ENCODE results near the gene RAB11A.
A peak's percentile ranks its signal among the peaks of the same experiment; 100 is the strongest.

Gene RAB11A

DNA sequence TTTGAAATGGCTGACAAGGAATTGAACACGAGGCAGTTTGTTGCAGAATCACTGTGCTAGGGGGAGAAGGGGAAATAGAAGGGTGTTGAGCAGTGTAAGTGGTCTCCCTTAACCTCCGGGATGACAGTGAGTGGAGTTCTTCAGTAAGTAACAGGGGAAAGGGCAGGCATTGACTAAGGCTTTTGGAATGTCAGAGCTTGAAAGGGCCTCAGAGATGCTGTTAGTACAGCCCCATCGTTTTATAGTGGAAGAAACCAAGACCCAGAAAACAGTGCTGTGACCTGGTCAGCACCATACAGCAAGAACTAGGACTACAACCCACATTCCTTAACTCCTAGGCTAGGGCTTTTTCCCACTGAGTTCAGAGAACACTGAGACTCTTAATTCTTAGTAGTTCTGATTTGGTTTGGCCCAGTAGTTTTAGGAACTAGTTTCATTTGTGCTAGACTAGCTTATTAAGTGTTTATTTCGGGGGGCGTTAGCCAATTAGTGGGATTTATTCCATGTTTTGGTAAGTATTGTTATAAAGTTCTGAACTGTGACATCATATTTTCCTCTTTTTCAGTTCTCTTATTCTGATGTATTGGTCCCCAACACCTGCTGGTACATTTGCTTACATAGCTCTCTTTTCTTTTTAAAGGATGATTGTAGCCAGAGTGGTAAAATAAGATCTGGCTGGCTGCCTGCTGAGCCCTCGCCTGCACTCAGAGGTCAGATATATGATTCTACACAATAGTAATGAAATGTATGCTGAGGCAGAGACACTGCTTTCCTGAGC lies 34.2 kb downstream of the RAB11A start:
- no peak overlapping the region for H3K4me3 Mint-ChIP-seq
- DNase-seq (ENCODE audit: low spot score in 2 of 2) (no peak), ATAC-seq (replicated peaks; ENCODE audit: extremely low read depth, poor library complexity, severe bottlenecking) (no peak)
- no peak overlapping the region for H3K27ac Mint-ChIP-seq (ENCODE audit: low read depth)
- H3K9me3 Mint-ChIP-seq = no peaks in the 10 kb centered on the region
- no peaks in the 10 kb centered on the region for H3K27me3 Mint-ChIP-seq
- peaks cover 7% of the 10 kb centered on the region for H3K36me3 Mint-ChIP-seq (ENCODE audit: insufficient read depth)
- H3K4me1 Mint-ChIP-seq = peaks cover 5% of the 10 kb centered on the region

DNA sequence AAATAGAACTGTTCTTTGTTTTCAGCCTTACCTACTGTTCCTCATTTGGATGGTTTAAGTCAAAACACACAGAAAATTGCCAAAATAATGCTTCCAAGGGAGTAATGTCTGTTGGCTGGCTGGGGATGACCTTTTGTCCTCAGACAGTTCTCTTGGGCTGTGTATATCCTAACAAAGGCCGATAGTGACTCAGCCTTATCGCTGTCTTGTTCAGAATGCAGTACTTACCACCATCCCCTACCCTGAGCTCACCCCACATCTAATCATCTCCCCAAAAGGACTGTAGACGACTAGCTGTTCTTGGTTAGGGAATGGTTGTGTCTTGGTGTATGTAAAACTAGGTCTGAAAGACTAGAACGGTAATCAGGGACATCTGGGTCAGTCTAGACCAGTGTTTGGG lies 35.0 kb downstream of the RAB11A start:
- no peaks in the 10 kb centered on the region for H3K27me3 Mint-ChIP-seq
- no peak for ATAC-seq (replicated peaks; ENCODE audit: extremely low read depth, poor library complexity, severe bottlenecking)
- no peak for DNase-seq (ENCODE audit: low spot score in 2 of 2)
- H3K36me3 Mint-ChIP-seq (ENCODE audit: insufficient read depth) = peaks cover 8% of the 10 kb centered on the region
- no peaks in the 10 kb centered on the region for H3K9me3 Mint-ChIP-seq
- peaks cover 5% of the 10 kb centered on the region for H3K4me1 Mint-ChIP-seq
- no peak overlapping the region for H3K27ac Mint-ChIP-seq (ENCODE audit: low read depth)
- H3K4me3 Mint-ChIP-seq = no peak overlapping the region

DNA sequence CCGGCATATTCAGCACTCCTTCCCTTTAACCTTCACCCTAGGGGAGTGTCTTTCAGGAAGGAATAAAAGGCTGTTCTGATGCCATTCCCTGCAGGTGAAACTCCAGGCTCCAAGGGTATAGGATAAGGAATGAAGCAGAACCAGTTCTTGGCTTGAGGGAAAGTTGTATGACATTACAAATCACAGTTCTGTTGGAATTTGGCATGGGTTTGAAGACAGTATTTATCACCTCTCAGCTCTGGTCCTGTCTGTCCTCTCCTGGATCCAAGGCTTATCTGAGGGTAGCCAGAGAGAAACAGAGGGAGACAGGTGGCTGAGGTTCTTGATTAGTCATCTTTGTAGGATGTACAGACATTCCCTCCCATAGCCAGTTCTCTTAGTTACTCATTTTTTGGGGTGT lies 37.1 kb downstream of the RAB11A start:
- H3K4me1 Mint-ChIP-seq = peaks cover 5% of the 10 kb centered on the region
- no peaks in the 10 kb centered on the region for H3K9me3 Mint-ChIP-seq
- H3K27ac Mint-ChIP-seq (ENCODE audit: low read depth) = no peak overlapping the region

DNA sequence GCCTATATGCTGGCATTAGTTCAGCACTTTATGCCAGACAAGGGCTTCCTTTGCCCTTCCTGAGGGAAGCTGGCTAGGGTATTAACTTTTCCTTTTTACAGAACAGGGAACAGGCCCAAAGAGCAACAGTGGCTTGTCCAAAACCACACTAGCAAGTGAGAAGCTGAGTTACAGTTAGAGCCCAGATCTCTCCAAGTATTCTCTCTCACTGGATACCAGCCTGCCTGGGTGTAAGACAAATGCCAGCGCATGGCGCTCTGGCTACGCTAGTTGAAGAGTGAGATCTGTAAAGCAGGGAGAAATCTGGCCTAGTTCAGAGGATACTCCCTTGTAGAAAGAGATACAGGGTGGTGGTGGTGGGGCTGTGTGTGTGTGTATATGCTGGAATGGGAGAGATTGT lies 38.4 kb downstream of the RAB11A start:
- Mint-ChIP-seq H3K27ac (ENCODE audit: low read depth) (no peak overlapping the region), H3K36me3 (ENCODE audit: insufficient read depth) (peaks cover 5% of the 10 kb centered on the region), H3K9me3 (no peaks in the 10 kb centered on the region), H3K27me3 (no peaks in the 10 kb centered on the region), H3K4me1 (no peaks in the 10 kb centered on the region), H3K4me3 (no peak overlapping the region)
- DNase-seq (ENCODE audit: low spot score in 2 of 2) (no peak), ATAC-seq (replicated peaks; ENCODE audit: extremely low read depth, poor library complexity, severe bottlenecking) (no peak)

More for the DNA sequence above, 37.1 kb downstream of the RAB11A start:
- Mint-ChIP-seq H3K4me3 (no peak overlapping the region), H3K27me3 (no peaks in the 10 kb centered on the region), H3K36me3 (ENCODE audit: insufficient read depth) (peaks cover 7% of the 10 kb centered on the region)
- ATAC-seq (replicated peaks; ENCODE audit: extremely low read depth, poor library complexity, severe bottlenecking) (no peak), DNase-seq (ENCODE audit: low spot score in 2 of 2) (no peak)

DNA sequence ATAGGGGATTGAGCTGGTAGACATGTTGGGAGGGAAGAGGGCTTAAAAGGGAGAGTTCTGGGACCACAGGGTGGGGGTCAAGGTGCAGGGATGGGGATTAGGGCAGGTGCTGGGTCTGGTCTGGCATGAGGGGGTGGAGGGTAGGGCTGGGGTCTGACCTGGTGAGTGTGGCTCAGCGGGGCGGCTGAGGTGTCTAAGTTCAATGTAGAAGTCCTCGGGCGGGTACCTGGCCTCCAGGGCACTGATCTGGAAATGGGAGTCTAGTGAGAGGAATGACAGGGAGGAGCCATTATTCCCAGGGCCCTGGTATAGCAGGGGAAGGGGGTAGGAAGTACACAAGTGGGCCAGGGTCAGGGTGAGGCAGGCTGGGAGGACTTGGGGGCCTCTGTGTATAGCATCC lies 39.6 kb downstream of the RAB11A start:
- no peak for DNase-seq (ENCODE audit: low spot score in 2 of 2)
- no peak overlapping the region for H3K27ac Mint-ChIP-seq (ENCODE audit: low read depth)
- H3K4me3 Mint-ChIP-seq = no peak overlapping the region
- H3K4me1 Mint-ChIP-seq = no peaks in the 10 kb centered on the region
- no peak for ATAC-seq (replicated peaks; ENCODE audit: extremely low read depth, poor library complexity, severe bottlenecking)
- H3K9me3 Mint-ChIP-seq = no peaks in the 10 kb centered on the region
- no peaks in the 10 kb centered on the region for H3K27me3 Mint-ChIP-seq
- peaks cover 5% of the 10 kb centered on the region for H3K36me3 Mint-ChIP-seq (ENCODE audit: insufficient read depth)

DNA sequence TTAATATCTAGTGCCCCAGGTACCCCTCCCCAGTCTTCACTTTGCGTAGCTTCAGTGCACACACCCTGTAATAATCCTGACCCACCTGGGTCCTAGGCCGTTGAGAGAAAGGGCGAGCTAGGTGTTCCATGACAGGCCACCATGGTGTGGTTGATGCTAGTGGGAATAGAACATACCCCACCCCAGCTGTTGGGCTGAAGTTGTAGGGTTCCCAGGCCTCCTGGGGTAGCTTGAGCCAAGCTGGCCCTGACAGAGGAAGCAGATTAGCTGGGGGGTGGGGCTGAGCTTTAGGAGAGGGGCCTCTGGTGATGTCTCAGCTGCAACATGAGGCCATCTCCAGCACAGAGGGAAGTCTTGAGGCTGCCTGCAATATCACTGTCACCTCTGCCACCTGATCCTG lies 40.5 kb downstream of the RAB11A start:
- no peaks in the 10 kb centered on the region for H3K4me1 Mint-ChIP-seq
- ATAC-seq (replicated peaks; ENCODE audit: extremely low read depth, poor library complexity, severe bottlenecking) (no peak), DNase-seq (ENCODE audit: low spot score in 2 of 2) (no peak)
- peaks cover 5% of the 10 kb centered on the region for H3K36me3 Mint-ChIP-seq (ENCODE audit: insufficient read depth)
- H3K9me3 Mint-ChIP-seq = no peaks in the 10 kb centered on the region
- H3K4me3 Mint-ChIP-seq = no peak overlapping the region
- H3K27ac Mint-ChIP-seq (ENCODE audit: low read depth) = no peak overlapping the region
- H3K27me3 Mint-ChIP-seq = no peaks in the 10 kb centered on the region

DNA sequence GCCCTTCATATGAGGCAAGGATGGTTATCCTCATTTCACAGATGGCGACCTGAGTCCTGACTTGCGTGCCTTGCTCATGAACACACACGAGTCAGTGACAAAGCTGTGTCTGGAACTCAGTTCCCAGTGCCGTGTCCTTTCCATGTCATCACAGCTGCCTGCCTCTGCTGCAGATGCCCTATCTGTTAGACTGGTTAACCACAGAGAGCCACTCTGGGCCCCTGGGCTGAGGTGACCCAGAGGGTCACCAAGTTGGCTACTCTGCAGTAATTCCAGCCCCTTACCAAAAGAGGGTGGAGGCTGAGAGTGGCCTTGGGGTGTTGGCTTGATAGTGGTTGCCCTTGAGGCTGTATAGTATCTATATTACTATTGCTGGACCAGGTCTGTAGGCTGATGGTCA lies 41.0 kb downstream of the RAB11A start:
- H3K36me3 Mint-ChIP-seq (ENCODE audit: insufficient read depth) = peaks cover 5% of the 10 kb centered on the region

DNA sequence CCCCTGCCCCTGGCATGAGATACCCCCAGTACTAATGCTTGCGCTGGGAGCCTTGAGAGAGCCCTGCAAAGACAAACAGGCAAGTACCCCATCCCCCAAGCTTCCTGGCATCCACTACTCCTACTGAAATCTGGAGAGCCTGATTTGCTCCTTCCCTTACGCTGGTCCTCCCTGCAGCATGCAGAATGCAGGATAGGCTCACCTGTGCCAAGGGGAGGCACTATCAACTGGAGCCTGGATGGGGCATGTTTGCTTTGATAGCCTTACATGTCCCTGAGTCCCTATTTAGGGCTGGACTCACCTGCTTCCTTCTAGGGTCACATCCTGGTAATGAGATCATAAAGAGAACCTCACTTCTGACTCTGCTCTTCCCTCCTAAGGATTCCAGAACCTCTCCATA lies 42.9 kb downstream of the RAB11A start:
- ATAC-seq (replicated peaks; ENCODE audit: extremely low read depth, poor library complexity, severe bottlenecking) (no peak), DNase-seq (ENCODE audit: low spot score in 2 of 2) (no peak)
- H3K27me3 Mint-ChIP-seq = no peaks in the 10 kb centered on the region
- peaks cover 7% of the 10 kb centered on the region for H3K4me1 Mint-ChIP-seq
- no peaks in the 10 kb centered on the region for H3K9me3 Mint-ChIP-seq
- H3K27ac Mint-ChIP-seq (ENCODE audit: low read depth) = no peak overlapping the region
- no peak overlapping the region for H3K4me3 Mint-ChIP-seq
- H3K36me3 Mint-ChIP-seq (ENCODE audit: insufficient read depth) = peaks cover 3% of the 10 kb centered on the region

More for the DNA sequence above, 41.0 kb downstream of the RAB11A start:
- H3K27me3 Mint-ChIP-seq = no peaks in the 10 kb centered on the region
- no peak overlapping the region for H3K27ac Mint-ChIP-seq (ENCODE audit: low read depth)
- no peak for DNase-seq (ENCODE audit: low spot score in 2 of 2)
- no peak overlapping the region for H3K4me3 Mint-ChIP-seq
- no peak for ATAC-seq (replicated peaks; ENCODE audit: extremely low read depth, poor library complexity, severe bottlenecking)
- no peaks in the 10 kb centered on the region for H3K4me1 Mint-ChIP-seq
- no peaks in the 10 kb centered on the region for H3K9me3 Mint-ChIP-seq

DNA sequence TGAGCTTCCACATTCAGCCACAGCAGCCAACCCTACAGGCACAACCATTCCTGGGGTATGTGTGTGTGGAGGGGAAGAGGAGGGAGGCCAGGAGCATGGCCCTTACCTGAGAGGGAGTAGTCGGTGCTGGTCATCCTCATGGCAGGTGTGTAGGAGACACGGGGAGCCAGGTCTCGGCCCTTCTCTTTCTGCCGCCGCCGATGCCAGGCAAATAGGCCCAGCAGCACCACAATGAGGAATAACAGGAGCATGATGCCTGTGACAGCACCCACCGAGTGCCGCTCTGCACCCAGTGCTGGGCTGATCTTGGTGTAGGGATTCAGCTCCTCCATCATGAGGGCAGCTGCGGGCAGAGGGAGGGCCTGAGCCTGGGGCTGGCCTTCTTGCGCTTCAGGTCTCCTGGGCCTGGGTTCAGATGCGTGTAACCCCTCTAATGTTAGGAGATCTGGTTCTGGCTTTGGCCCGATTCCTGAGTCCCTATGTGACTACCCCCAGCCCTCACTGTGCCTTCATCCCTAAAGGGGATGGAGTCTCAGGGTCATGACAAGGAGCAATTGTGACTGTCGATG lies 44.4 kb downstream of the RAB11A start:
- Mint-ChIP-seq H3K4me3 (no peak overlapping the region), H3K27ac (ENCODE audit: low read depth) (peak overlapping the region; percentile 20), H3K36me3 (ENCODE audit: insufficient read depth) (peaks cover 2% of the 10 kb centered on the region), H3K4me1 (peaks cover 12% of the 10 kb centered on the region), H3K9me3 (no peaks in the 10 kb centered on the region), H3K27me3 (no peaks in the 10 kb centered on the region)
- ATAC-seq (replicated peaks; ENCODE audit: extremely low read depth, poor library complexity, severe bottlenecking) (no peak), DNase-seq (ENCODE audit: low spot score in 2 of 2) (no peak)

DNA sequence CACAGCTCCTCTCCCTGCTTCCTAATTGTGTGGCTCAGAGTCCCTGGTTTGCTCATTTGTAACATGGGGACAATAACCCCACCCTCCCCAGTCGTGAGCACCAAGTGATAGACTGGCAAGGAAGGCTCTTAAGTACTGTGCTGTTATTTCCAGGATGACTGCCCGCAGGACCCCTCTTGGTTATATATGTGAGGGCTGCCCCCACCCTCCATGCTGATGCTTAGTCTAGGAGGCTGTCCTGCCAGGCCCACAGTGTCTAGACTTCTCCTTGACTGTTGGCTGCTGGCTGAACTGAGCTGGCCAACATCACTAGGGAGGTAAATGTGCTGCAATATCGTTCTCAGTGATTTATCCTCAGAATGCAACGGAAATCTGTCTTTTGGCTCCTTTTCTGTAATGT lies 45.1 kb downstream of the RAB11A start:
- H3K9me3 Mint-ChIP-seq = no peaks in the 10 kb centered on the region
- no peak for ATAC-seq (replicated peaks; ENCODE audit: extremely low read depth, poor library complexity, severe bottlenecking)

DNA sequence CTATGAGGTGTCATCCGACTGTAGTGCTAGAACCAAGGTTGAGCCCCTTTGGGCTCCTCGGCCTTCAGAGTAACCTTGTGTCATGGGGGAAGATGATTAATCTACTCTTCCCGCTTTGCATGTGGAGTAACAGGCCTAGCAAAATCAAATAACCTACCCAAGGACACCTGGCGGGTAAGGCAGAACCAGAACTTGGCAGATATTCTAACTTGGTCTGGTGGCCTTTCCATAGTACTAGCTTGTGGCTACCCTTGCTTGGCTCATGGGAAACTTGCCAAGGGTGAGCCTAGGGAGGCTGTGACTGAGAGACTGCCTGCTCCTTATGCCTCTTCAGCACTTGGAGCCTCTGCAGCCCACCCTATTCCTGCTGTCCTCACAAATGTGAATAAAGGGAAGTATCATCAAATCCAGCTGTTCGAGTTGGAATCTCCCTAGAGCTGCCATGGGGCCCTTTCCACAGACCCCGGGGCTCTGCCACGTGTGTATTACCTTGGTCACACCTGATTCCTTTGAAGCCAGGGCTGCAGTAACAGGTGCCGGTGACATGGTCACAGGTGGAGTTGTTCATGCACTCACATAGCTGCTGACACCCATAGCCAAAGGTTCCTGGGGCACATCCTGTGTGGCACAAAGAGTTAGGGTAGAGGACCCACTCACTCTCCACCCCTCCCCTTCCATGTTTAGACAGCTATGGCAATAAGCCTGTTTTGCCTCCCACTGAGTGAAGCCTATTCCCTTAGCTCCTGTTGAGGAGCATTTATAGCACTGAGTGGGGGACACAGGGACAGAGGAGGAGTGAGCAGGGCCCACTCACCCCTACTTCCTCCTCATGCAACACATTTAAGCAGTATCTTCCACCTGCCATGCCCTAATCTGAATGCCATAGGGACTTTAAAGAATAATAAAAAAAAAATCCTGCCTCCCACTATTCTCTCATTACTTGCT lies 46.0 kb downstream of the RAB11A start:
- Mint-ChIP-seq H3K27ac (ENCODE audit: low read depth) (no peak overlapping the region), H3K9me3 (no peaks in the 10 kb centered on the region)
- DNase-seq (ENCODE audit: low spot score in 2 of 2) = no peak

More for the DNA sequence above, 45.1 kb downstream of the RAB11A start:
- no peaks in the 10 kb centered on the region for H3K27me3 Mint-ChIP-seq
- no peak overlapping the region for H3K4me3 Mint-ChIP-seq
- no peak overlapping the region for H3K27ac Mint-ChIP-seq (ENCODE audit: low read depth)
- DNase-seq (ENCODE audit: low spot score in 2 of 2) = no peak
- no peaks in the 10 kb centered on the region for H3K36me3 Mint-ChIP-seq (ENCODE audit: insufficient read depth)
- peaks cover 12% of the 10 kb centered on the region for H3K4me1 Mint-ChIP-seq

DNA sequence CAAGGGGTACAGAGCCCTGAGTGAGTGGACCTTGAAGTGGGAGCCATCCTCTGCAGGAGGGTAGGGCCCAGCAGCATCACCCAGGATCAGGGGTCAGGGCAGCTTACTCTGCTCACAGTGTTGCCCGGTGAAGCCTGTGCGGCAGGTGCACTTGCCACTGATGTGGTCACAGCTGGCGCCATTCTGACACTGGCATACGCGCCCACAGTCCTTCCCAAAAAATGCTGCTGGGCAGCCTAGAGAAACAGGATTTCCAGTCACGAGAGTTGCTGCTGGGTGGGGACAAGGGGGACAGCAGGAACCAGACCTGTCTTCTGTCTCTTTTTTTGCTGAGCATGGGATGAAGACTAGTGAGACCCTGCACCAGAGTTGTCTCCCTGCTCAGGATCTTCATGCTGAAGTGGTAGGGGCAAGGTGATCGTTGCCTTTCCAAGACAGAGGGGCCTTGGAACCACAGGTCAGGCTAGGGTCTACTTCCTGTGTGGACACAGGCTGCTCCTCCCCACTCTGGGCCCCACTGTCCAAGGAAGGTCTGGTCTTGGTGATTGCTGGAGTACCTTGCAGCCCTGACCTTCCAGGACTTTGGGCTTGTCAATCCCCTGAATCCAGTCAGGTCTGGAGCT lies 46.9 kb downstream of the RAB11A start:
- Mint-ChIP-seq H3K27me3 (no peaks in the 10 kb centered on the region), H3K4me1 (peaks cover 12% of the 10 kb centered on the region), H3K9me3 (no peaks in the 10 kb centered on the region), H3K27ac (ENCODE audit: low read depth) (no peak overlapping the region), H3K4me3 (no peak overlapping the region), H3K36me3 (ENCODE audit: insufficient read depth) (no peaks in the 10 kb centered on the region)
- ATAC-seq (replicated peaks; ENCODE audit: extremely low read depth, poor library complexity, severe bottlenecking) (no peak), DNase-seq (ENCODE audit: low spot score in 2 of 2) (no peak)

More for the DNA sequence above, 46.0 kb downstream of the RAB11A start:
- Mint-ChIP-seq H3K4me3 (no peak overlapping the region), H3K27me3 (no peaks in the 10 kb centered on the region), H3K36me3 (ENCODE audit: insufficient read depth) (no peaks in the 10 kb centered on the region), H3K4me1 (peaks cover 12% of the 10 kb centered on the region)
- ATAC-seq (replicated peaks; ENCODE audit: extremely low read depth, poor library complexity, severe bottlenecking) = no peak
